K562 (cell line): ENCODE data around the gene MOB3C. TPM values are rescaled to one million over a fixed set of nuclear protein-coding genes. Genes with fewer than 3 reads are reported as not detected.

Experiments used
- CHCHD3 ChIP-seq: fragments of 250-450 bp; sonication (Bioruptor Pico); IDR thresholded peaks from 2 replicates; pipeline ENCODE4 v2.1.2; 2022; ENCODE audit warnings: mild to moderate bottlenecking
- EZH2 ChIP-seq: IDR thresholded peaks from 2 replicates; pipeline ENCODE4 v1.6.1; 2012; ENCODE audit warnings: low read depth, mild to moderate bottlenecking, inconsistent platforms, low read length, borderline replicate concordance
- HBP1 ChIP-seq: fragments of 450-650 bp; formaldehyde crosslinking; IDR thresholded peaks from 2 replicates; pipeline ENCODE4 v1.4.0; 2022; ENCODE audit warnings: missing genetic modification characterization
- ILF3 ChIP-seq: fragments of 450-650 bp; IDR thresholded peaks from 2 replicates; pipeline ENCODE4 v1.6.1; 2018; ENCODE audit warnings: antibody characterized with exemption, mild to moderate bottlenecking, moderate library complexity, borderline replicate concordance
- MGA ChIP-seq: fragments of 450-650 bp; IDR thresholded peaks from 2 replicates; pipeline ENCODE4 v1.6.1; 2016; ENCODE audit warnings: mild to moderate bottlenecking, moderate library complexity
- NR2C1 ChIP-seq, 2 experiments: fragments of 450-650 bp; IDR thresholded peaks; 2 replicates each; pipeline ENCODE4 v1.6.1; 2017; ENCODE audit warnings: mild to moderate bottlenecking in 2 of 2, antibody characterized with exemption in 1 of 2, inconsistent platforms in 1 of 2, missing compliant biosample characterization in 1 of 2, missing genetic modification characterization in 1 of 2
- PKNOX1 ChIP-seq: fragments of 450-650 bp; IDR thresholded peaks from 2 replicates; pipeline ENCODE4 v1.6.1; 2016
- RFX5 ChIP-seq: IDR thresholded peaks from 2 replicates; pipeline ENCODE4 v1.6.1; 2011; ENCODE audit warnings: low read depth, mild to moderate bottlenecking, improper control_type of control experiment, low read length
- TAF9B ChIP-seq: fragments of 450-650 bp; IDR thresholded peaks from 2 replicates; pipeline ENCODE4 v1.6.1; 2018; ENCODE audit warnings: mild to moderate bottlenecking; ENCODE audit not compliant: partially characterized antibody
- ZNF655 ChIP-seq: fragments of 250-450 bp; sonication (Bioruptor Pico); IDR thresholded peaks from 2 replicates; pipeline ENCODE4 v1.5.0; 2021
- ZNF707 ChIP-seq: fragments of 250-450 bp; sonication (Bioruptor Pico); conservative IDR thresholded peaks from 2 replicates; pipeline ENCODE4 v1.8.0; 2022; ENCODE audit warnings: inconsistent platforms, mild to moderate bottlenecking, moderate library complexity
- polyA plus RNA-seq, 8 experiments: library from polyadenylated mRNA; depleted of rRNA in 4 of 8; stranded (reverse) in 5 of 8; unstranded in 3 of 8; fragments of >200 nt; fragmentation: Nextera tagmentation in 2 of 8; fragmentation: Illumina TruSeq in 1 of 8; extraction: Ambion mirVana in 2 of 8; extraction: Trizol in 1 of 8; gene quantifications; 2 replicates each; pipeline versions ENCODE4 v1.2.1 to v1.2.3, GENCODE V29; 2011 to 2014; ENCODE audit warnings: inconsistent platforms in 1 of 8, missing spikeins in 1 of 8
- total RNA-seq, 7 experiments: library from RNA; depleted of rRNA in 6 of 7; stranded (reverse); fragments of >200 nt in 6 of 7; fragmentation: Illumina TruSeq in 2 of 7; extraction: Trizol in 2 of 7; gene quantifications; 2 replicates each; pipeline versions ENCODE4 v1.2.1 to v1.2.3, GENCODE V29; 2011 to 2021; ENCODE audit warnings: low replicate concordance in 1 of 7

The MOB3C gene
- total and polyA plus RNA-seq, 9 of the 15 experiments (the other 6 are each of a cell fraction or from before 2014, with no cell fraction given): 1.0 to 7.5 (median 3.7) TPM

GRCh38 chr1:46603858-46604549 is 12.6 kb downstream of the MOB3C start, which contains the start of gene MKNK1 (continued):
- no peak for TF ChIP-seq ZNF655
- peak; percentile 70; the same call in 1 of the 2 replicates for TF ChIP-seq HBP1 (CRISPR knock-in tag)
- TF ChIP-seq ZNF707 (CRISPR knock-in tag): no peak
- TF ChIP-seq MGA: no peak; the same call in 1 of the 2 replicates
- TF ChIP-seq PKNOX1: peak; percentile 5; the same call in 1 of the 2 replicates
- no peak for TF ChIP-seq TAF9B
- TF ChIP-seq NR2C1 (IDR thresholded peaks at IDR 0.05): peak; percentile 74
- TF ChIP-seq NR2C1 (tag; IDR thresholded peaks at IDR 0.05): peak; percentile 65
- TF ChIP-seq EZH2: no peak
- no peak for TF ChIP-seq CHCHD3 (CRISPR knock-in tag)
- no peak for TF ChIP-seq RFX5
- no peak for TF ChIP-seq ILF3
